Ishikawa (cell line): ENCODE measurements around the gene ADAM19.

Experiments
- CEBPB ChIP-seq: IDR thresholded peaks from 2 replicates; pipeline ENCODE4 v1.6.1; 2012
- CREB1 ChIP-seq: IDR thresholded peaks from 2 replicates; pipeline ENCODE4 v1.6.1; 2012; ENCODE audit warnings: low read depth
- EGR1 ChIP-seq: IDR thresholded peaks from 2 replicates; pipeline ENCODE4 v1.6.1; 2012
- EP300 ChIP-seq: IDR thresholded peaks from 2 replicates; pipeline ENCODE4 v1.6.1; 2012; ENCODE audit warnings: borderline replicate concordance
- FOXM1 ChIP-seq: IDR thresholded peaks from 2 replicates; pipeline ENCODE4 v1.6.1; 2012; ENCODE audit warnings: low read depth, borderline replicate concordance
- NFIC ChIP-seq: IDR thresholded peaks from 2 replicates; pipeline ENCODE4 v1.6.1; 2012
- RAD21 ChIP-seq: IDR thresholded peaks from 2 replicates; pipeline ENCODE4 v1.6.1; 2012; ENCODE audit warnings: low read depth
- REST ChIP-seq: IDR thresholded peaks from 2 replicates; pipeline ENCODE4 v1.6.1; 2012; ENCODE audit warnings: low read depth, mild to moderate bottlenecking
- TAF1 ChIP-seq: IDR thresholded peaks from 2 replicates; pipeline ENCODE4 v1.6.1; 2012; ENCODE audit warnings: low read depth, mild to moderate bottlenecking
- TCF12 ChIP-seq: IDR thresholded peaks from 2 replicates; pipeline ENCODE4 v1.6.1; 2012; ENCODE audit warnings: low read depth
- TEAD4 ChIP-seq: IDR thresholded peaks from 2 replicates; pipeline ENCODE4 v1.6.1; 2012
- YY1 ChIP-seq: IDR thresholded peaks from 2 replicates; pipeline ENCODE4 v1.6.1; 2012; ENCODE audit warnings: low read depth
- ZBTB7A ChIP-seq: IDR thresholded peaks from 2 replicates; pipeline ENCODE4 v1.6.1; 2012; ENCODE audit warnings: low read depth
- TF ChIP-seq, protein P1 (sequence below): IDR thresholded peaks from 2 replicates; pipeline ENCODE4 v1.6.1; 2012
- TF ChIP-seq, protein P2 (sequence below): IDR thresholded peaks from 2 replicates; pipeline ENCODE4 v1.6.1; 2012

Gene ADAM19

DNA sequence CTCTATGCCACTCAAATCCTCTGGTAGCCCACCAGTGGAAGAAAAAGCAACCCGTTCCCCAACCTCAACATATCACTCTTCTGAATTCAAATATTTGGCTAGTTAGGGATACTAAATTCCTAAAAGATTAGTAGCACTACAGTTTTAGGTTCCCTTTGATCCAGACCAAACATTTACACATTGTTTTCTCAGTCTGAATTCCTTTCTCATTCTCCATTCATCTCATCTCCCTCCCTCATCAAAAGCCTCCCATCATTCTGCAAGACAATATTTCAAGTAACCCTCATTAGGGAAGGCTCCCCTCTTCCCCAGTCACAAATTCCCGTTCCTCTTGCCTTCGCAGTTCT lies 26.3 kb downstream of the ADAM19 start:
- TF ChIP-seq CREB1 (no peak), REST (no peak), ZBTB7A (no peak), CEBPB (no peak), FOXM1 (no peak), TAF1 (no peak), RAD21 (no peak)
- TF ChIP-seq, protein P1, sequence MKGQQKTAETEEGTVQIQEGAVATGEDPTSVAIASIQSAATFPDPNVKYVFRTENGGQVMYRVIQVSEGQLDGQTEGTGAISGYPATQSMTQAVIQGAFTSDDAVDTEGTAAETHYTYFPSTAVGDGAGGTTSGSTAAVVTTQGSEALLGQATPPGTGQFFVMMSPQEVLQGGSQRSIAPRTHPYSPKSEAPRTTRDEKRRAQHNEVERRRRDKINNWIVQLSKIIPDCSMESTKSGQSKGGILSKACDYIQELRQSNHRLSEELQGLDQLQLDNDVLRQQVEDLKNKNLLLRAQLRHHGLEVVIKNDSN = no peak
- TF ChIP-seq, protein P2, sequence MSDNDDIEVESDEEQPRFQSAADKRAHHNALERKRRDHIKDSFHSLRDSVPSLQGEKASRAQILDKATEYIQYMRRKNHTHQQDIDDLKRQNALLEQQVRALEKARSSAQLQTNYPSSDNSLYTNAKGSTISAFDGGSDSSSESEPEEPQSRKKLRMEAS = no peak

- no peak for TF ChIP-seq RAD21
- no peak for TF ChIP-seq YY1
- TF ChIP-seq, protein P2 = no peak; the same call in 1 of the 2 replicates
- no peak for TF ChIP-seq REST
- no peak for TF ChIP-seq CREB1
- TF ChIP-seq ZBTB7A = no peak
These were observed 26.9 kb downstream of the ADAM19 start for GRCh38 chr5:157548513-157549282.

DNA sequence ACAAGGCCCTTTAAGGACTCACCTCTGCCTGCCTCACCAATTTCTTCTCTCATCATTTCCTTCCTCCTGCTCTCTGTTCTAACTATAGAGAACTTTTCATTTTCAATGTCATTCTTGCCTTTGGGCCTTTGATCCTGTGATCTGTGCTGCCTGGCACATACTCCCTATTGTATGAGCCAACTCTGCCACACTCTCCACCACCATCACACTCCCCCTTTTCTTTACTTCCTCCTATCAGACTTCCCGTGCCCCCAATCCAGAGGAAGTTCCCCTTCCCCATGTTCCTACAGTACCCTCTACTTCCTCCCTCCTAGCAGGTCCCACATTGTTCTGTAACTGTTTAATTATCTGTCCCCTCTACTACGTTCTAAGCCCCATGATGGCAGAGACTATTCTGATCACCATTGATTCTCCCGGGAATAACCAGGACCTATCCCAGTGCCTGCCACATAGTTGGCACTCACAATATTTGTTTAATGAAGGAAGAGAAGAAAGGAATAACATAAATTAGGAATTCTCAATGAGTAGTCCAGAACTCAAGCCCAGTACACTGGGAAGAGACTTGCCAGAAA lies 27.5 kb downstream of the ADAM19 start:
- TF ChIP-seq ZBTB7A (no peak), EGR1 (no peak), TCF12 (no peak), EP300 (no peak), YY1 (no peak), REST (no peak), CEBPB (no peak), FOXM1 (no peak), TEAD4 (no peak), TAF1 (no peak), RAD21 (no peak)
- TF ChIP-seq, protein P1 = no peak
- TF ChIP-seq, protein P2 = no peak

- TF ChIP-seq EGR1 (no peak), FOXM1 (no peak), CREB1 (no peak), TEAD4 (no peak), EP300 (no peak), TAF1 (no peak), TCF12 (no peak), CEBPB (no peak), REST (no peak), NFIC (no peak), RAD21 (no peak), ZBTB7A (no peak), YY1 (no peak)
- TF ChIP-seq, protein P1 = no peak
- TF ChIP-seq, protein P2 = no peak
These were observed 29.0 kb downstream of the ADAM19 start for GRCh38 chr5:157546456-157547100.
